ENCODE results near the gene TMEM163. TPM values are rescaled to one million over a fixed set of nuclear protein-coding genes. Genes with fewer than 3 reads are reported as not detected.

Gene TMEM163
- total RNA-seq, 1 donor from 2014 or later = 0.95 TPM

DNA sequence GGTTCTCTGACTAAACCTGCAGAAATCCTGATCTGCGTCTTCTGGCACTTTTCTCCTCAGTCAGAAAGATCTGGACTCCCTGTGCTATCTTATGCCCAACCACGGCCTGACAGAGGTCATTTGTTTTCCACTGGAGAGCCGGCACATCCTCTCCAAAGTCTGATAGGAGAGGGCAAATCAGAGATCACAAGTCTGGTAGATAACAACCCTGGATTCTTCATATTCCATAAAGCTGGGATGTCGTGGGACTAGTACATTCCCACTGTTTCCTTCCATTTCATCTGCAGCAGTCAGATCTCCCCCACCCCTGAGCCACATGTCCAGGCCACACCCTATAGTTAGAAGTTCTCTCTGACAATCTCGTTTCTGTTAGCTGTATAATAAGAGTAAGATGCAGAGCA is 308.0 kb downstream of the TMEM163 start:
- no peak overlapping the region for H3K27ac ChIP-seq
- Mint-ChIP-seq H3K36me3 (peaks cover 2% of the 10 kb centered on the region), H3K9me3 (no peaks in the 10 kb centered on the region), H3K4me1 (peaks cover 16% of the 10 kb centered on the region), H3K27ac (no peak overlapping the region), H3K27me3 (ENCODE audit: insufficient read depth, low read depth) (peaks cover 2% of the 10 kb centered on the region), H3K4me3 (no peak overlapping the region)
- H3K79me2 ChIP-seq (ENCODE audit: low read depth) = no peaks in the 10 kb centered on the region
- H2AFZ ChIP-seq (replicated peaks) = no peak overlapping the region
- peaks cover 9% of the 10 kb centered on the region for H3K4me1 ChIP-seq
- DNase-seq (ENCODE audit: low spot score) = no peak
- no peaks in the 10 kb centered on the region for H3K9me3 ChIP-seq (ENCODE audit: low read depth)
- TF ChIP-seq, protein P1, sequence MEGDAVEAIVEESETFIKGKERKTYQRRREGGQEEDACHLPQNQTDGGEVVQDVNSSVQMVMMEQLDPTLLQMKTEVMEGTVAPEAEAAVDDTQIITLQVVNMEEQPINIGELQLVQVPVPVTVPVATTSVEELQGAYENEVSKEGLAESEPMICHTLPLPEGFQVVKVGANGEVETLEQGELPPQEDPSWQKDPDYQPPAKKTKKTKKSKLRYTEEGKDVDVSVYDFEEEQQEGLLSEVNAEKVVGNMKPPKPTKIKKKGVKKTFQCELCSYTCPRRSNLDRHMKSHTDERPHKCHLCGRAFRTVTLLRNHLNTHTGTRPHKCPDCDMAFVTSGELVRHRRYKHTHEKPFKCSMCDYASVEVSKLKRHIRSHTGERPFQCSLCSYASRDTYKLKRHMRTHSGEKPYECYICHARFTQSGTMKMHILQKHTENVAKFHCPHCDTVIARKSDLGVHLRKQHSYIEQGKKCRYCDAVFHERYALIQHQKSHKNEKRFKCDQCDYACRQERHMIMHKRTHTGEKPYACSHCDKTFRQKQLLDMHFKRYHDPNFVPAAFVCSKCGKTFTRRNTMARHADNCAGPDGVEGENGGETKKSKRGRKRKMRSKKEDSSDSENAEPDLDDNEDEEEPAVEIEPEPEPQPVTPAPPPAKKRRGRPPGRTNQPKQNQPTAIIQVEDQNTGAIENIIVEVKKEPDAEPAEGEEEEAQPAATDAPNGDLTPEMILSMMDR (IDR thresholded peaks at IDR 0.05) = no peak
- H3K4me3 ChIP-seq = no peak overlapping the region
- H3K9ac ChIP-seq = no peak overlapping the region
- no peaks in the 10 kb centered on the region for H4K20me1 ChIP-seq (ENCODE audit: low read depth)
- no peaks in the 10 kb centered on the region for H3K27me3 ChIP-seq
- no peaks in the 10 kb centered on the region for H3K36me3 ChIP-seq
- no peaks in the 10 kb centered on the region for H3F3A ChIP-seq (ENCODE audit: low read depth)
- H3K4me2 ChIP-seq = no peak overlapping the region

DNA sequence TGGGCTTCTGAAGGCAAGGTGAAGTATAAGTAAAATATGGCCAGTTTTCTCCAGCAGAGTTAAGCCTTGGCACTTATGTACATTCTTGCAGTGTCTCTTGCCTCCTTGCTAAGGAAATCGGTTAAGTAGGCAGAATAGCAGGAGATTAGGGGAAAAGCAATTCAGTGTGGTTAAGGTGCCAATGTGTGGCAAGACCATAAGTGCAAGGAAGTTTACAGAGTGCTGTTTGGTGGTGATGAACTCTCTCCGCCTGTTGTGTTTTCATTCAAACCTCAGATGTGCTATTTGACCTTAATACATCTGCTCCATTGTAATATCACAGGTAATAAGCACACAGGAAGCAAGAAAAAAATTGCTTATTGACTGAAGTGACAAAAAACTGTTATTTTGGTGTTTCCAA is 308.8 kb downstream of the TMEM163 start:
- Histone ChIP-seq H3K79me2 (ENCODE audit: low read depth) (no peaks in the 10 kb centered on the region), H3K4me1 (peaks cover 9% of the 10 kb centered on the region), H2AFZ (replicated peaks) (no peak overlapping the region), H3F3A (ENCODE audit: low read depth) (no peaks in the 10 kb centered on the region), H3K9ac (no peak overlapping the region), H3K9me3 (ENCODE audit: low read depth) (no peaks in the 10 kb centered on the region), H3K4me3 (no peak overlapping the region), H3K36me3 (no peaks in the 10 kb centered on the region), H3K27ac (no peak overlapping the region), H3K4me2 (no peak overlapping the region), H4K20me1 (ENCODE audit: low read depth) (no peaks in the 10 kb centered on the region), H3K27me3 (no peaks in the 10 kb centered on the region)
- Mint-ChIP-seq H3K27ac (no peak overlapping the region), H3K27me3 (ENCODE audit: insufficient read depth, low read depth) (peaks cover 2% of the 10 kb centered on the region), H3K36me3 (peaks cover 2% of the 10 kb centered on the region), H3K4me1 (peaks cover 16% of the 10 kb centered on the region), H3K4me3 (no peak overlapping the region), H3K9me3 (no peaks in the 10 kb centered on the region)
- no peak for DNase-seq (ENCODE audit: low spot score)
- TF ChIP-seq EZH2phosphoT487 (IDR thresholded peaks at IDR 0.05) = no peak
- TF ChIP-seq, protein P1 (IDR thresholded peaks at IDR 0.05) = no peak
- no peak for TF ChIP-seq EZH2 (IDR thresholded peaks at IDR 0.05)

DNA sequence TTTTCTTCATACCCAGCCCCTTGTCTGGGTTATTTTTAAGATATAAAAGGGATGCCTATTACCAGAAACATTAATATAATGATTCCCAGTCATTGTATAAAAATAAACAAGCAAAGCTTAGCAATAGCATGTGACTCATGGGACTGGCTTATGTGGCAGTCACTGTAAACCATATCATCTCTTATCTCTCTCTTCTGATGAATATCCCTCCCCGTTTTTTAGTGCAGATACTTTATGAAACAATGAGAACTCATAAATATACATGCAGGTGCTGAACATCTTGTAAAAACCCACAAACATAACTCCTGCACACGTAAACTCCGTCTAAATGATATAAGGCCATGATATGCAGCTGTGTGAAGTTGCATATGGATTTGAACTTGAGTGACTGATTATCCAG is 310.0 kb downstream of the TMEM163 start:
- H3K79me2 ChIP-seq (ENCODE audit: low read depth) = no peaks in the 10 kb centered on the region
- Mint-ChIP-seq H3K27me3 (ENCODE audit: insufficient read depth, low read depth) (peaks cover 2% of the 10 kb centered on the region), H3K4me1 (peaks cover 16% of the 10 kb centered on the region), H3K36me3 (peaks cover 2% of the 10 kb centered on the region), H3K9me3 (no peaks in the 10 kb centered on the region), H3K4me3 (no peak overlapping the region), H3K27ac (no peak overlapping the region)
- no peaks in the 10 kb centered on the region for H3K27me3 ChIP-seq
- H3K4me1 ChIP-seq = peaks cover 9% of the 10 kb centered on the region
- TF ChIP-seq EZH2 (IDR thresholded peaks at IDR 0.05) = no peak
- no peak for TF ChIP-seq EZH2phosphoT487 (IDR thresholded peaks at IDR 0.05)
- TF ChIP-seq, protein P1 (IDR thresholded peaks at IDR 0.05) = no peak
- no peaks in the 10 kb centered on the region for H3K9me3 ChIP-seq (ENCODE audit: low read depth)
- H3K4me3 ChIP-seq = no peak overlapping the region
- no peaks in the 10 kb centered on the region for H4K20me1 ChIP-seq (ENCODE audit: low read depth)
- H3K36me3 ChIP-seq = no peaks in the 10 kb centered on the region
- no peak for DNase-seq (ENCODE audit: low spot score)
- H3F3A ChIP-seq (ENCODE audit: low read depth) = no peaks in the 10 kb centered on the region
- no peak overlapping the region for H3K27ac ChIP-seq
- H3K4me2 ChIP-seq = no peak overlapping the region
- H3K9ac ChIP-seq = no peak overlapping the region
- H2AFZ ChIP-seq (replicated peaks) = no peak overlapping the region

DNA sequence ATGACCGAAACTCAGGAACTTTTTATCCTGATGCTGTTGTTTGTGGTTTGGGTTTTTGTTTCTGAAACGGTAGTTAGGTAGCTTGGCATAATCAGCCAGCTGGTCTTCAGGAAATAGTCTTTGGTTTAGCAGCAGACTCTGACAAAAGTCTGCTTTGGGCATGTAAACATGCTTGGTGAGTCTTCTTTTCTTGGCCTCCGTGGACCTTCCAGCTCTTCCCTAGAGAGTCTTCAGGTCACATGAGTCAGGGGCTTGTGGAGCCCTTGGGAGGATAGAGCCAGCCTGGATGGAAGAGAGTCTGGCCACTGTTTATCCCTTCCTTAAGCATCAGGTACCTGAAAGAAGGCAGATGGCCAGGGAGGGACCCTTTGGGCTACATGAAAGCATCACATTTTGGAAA is 310.4 kb downstream of the TMEM163 start:
- Mint-ChIP-seq H3K27me3 (ENCODE audit: insufficient read depth, low read depth) (peaks cover 2% of the 10 kb centered on the region), H3K4me1 (peaks cover 16% of the 10 kb centered on the region), H3K27ac (no peak overlapping the region), H3K4me3 (no peak overlapping the region), H3K36me3 (peaks cover 2% of the 10 kb centered on the region), H3K9me3 (no peaks in the 10 kb centered on the region)
- no peak for DNase-seq (ENCODE audit: low spot score)
- Histone ChIP-seq H3K9ac (no peak overlapping the region), H3K4me2 (no peak overlapping the region), H3K4me1 (peaks cover 9% of the 10 kb centered on the region), H3K4me3 (no peak overlapping the region), H3K9me3 (ENCODE audit: low read depth) (no peaks in the 10 kb centered on the region), H3K27me3 (no peaks in the 10 kb centered on the region), H2AFZ (replicated peaks) (no peak overlapping the region), H3K79me2 (ENCODE audit: low read depth) (no peaks in the 10 kb centered on the region), H3F3A (ENCODE audit: low read depth) (no peaks in the 10 kb centered on the region), H4K20me1 (ENCODE audit: low read depth) (no peaks in the 10 kb centered on the region), H3K36me3 (no peaks in the 10 kb centered on the region), H3K27ac (no peak overlapping the region)
- TF ChIP-seq EZH2 (IDR thresholded peaks at IDR 0.05) = no peak
- TF ChIP-seq, protein P1 (IDR thresholded peaks at IDR 0.05) = no peak
- TF ChIP-seq EZH2phosphoT487 (IDR thresholded peaks at IDR 0.05) = no peak

Data from neural progenitor cell (in vitro differentiated cells).